Fibroblast of villous mesenchyme (primary cell): ENCODE results near the gene FOXP2. TPM values are rescaled to one million over a fixed set of nuclear protein-coding genes. Genes with fewer than 3 reads are reported as not detected.

Experiments
- DNase-seq: peaks from one replicate; pipeline ENCODE4 v3.0.0-alpha.2; 2010; ENCODE audit warnings: low read depth
- H3K4me3 ChIP-seq: 2 replicates; pipeline ENCODE4 v1.5.1; 2011; ENCODE audit warnings: low read depth, mild to moderate bottlenecking, low read length
- total RNA-seq: library from RNA; depleted of rRNA; stranded (reverse); fragments of >200 nt; gene quantifications from 2 replicates; pipeline ENCODE4 v1.2.3, GENCODE V29; 2012
- TF ChIP-seq, protein P1 (sequence below): IDR thresholded peaks from 2 replicates; pipeline ENCODE4 v1.5.1; 2012; ENCODE audit warnings: low read depth, mild to moderate bottlenecking, low read length; ENCODE audit not compliant: insufficient read depth

The FOXP2 gene
- total RNA-seq, 1 donor = 0.86 TPM

DNA sequence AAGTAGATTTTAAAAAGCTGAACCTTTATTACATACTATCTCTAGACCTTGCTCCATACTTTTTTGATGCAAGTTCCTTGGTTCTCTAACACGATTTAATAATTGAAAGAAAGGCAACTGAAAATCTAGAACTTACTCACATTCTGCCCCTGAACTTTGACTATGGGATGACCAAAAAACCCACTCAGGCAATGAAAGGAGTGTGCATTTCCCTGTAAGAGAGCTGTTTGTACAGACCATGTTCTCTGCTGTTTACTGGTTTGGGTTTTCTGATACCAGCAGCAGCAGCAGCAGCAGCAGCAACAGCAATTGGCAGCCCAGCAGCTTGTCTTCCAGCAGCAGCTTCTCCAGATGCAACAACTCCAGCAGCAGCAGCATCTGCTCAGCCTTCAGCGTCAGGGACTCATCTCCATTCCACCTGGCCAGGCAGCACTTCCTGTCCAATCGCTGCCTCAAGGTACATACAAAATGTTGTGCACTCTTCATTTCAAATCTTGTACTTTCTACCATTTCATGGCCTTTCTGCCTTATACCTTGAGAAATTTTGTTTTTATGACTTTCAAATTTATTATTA lies 216.7 kb downstream of the FOXP2 start:
- H3K4me3 ChIP-seq = no peak overlapping the region
- no peak for DNase-seq
- TF ChIP-seq, protein P1, sequence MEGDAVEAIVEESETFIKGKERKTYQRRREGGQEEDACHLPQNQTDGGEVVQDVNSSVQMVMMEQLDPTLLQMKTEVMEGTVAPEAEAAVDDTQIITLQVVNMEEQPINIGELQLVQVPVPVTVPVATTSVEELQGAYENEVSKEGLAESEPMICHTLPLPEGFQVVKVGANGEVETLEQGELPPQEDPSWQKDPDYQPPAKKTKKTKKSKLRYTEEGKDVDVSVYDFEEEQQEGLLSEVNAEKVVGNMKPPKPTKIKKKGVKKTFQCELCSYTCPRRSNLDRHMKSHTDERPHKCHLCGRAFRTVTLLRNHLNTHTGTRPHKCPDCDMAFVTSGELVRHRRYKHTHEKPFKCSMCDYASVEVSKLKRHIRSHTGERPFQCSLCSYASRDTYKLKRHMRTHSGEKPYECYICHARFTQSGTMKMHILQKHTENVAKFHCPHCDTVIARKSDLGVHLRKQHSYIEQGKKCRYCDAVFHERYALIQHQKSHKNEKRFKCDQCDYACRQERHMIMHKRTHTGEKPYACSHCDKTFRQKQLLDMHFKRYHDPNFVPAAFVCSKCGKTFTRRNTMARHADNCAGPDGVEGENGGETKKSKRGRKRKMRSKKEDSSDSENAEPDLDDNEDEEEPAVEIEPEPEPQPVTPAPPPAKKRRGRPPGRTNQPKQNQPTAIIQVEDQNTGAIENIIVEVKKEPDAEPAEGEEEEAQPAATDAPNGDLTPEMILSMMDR = no peak

DNA sequence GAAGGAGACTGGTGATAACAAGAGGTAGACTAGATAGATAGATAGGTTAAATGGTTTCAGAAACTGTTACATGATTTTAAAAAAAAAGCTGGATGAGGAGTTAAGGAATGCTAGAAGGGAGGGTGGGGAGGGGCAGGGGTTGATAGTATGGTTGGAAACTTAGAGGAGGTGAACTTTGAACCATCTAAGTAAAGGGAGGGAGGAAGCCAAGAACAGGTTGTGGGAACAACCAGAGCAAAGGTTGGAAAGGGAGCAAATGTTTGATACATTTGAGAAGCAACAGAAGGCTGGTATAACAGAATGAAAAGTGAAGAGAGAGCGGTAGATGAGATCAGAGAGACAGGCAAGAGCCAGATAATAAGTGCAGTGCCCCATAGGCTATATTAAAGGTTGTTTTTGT lies 224.8 kb downstream of the FOXP2 start:
- H3K4me3 ChIP-seq = no peak overlapping the region
- TF ChIP-seq, protein P1 = no peak
- no peak for DNase-seq

DNA sequence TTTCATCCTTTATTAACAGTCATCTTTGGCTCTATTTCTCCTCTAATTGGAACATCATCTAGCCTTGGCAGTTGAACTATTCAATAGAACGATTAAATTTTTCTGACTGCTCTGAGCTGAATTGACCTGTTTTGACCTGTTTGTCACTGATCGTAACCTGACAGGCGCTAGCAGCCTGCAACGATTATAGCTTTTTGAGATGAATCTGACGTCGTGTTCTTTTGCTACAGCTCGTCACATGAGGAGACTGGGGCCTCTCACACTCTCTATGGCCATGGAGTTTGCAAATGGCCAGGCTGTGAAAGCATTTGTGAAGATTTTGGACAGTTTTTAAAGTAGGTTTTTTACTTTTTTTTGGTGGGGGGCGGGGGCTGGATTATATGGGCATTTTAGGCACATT lies 229.8 kb downstream of the FOXP2 start:
- TF ChIP-seq, protein P1 = no peak
- DNase-seq = no peak
- H3K4me3 ChIP-seq = no peak overlapping the region

DNA sequence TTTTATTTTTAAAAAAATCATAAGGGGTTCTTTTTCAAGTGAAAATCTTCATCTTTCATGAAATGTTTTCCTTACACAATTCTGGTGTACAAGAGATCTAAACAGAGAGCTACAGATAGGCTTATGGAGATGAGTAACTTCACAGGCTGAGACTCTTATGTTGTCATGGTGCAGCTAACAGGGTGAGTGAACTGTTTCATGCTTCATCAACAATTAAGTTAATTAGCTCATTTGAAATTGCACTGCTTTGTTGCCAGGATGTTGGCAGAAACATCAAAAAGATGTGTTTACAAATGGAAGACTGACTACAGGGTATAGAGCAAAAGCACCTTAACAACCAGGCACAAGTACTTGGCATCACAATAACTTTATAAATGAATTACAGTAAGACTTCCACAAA lies 230.8 kb downstream of the FOXP2 start:
- TF ChIP-seq, protein P1 = no peak
- no peak for DNase-seq
- no peak overlapping the region for H3K4me3 ChIP-seq

DNA sequence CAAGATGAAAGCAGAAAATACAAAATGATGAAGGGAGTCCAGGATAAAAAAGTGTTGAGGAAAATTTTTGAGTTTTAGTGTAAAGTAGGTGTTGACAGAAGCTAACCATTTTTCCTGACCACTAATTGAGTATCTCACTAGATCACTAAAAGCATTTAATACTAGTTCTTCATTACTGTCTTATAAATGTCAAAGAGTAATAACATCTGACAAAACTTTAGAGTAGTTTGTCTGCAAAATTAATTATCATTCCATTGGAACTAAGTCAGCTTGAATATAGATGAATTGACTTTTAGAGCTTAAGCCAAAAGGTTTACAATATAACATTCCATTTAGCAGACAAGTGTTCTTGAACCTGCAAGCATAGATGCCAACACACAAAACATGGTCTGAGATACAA lies 232.9 kb downstream of the FOXP2 start:
- TF ChIP-seq, protein P1 = no peak
- no peak overlapping the region for H3K4me3 ChIP-seq
- DNase-seq = no peak

DNA sequence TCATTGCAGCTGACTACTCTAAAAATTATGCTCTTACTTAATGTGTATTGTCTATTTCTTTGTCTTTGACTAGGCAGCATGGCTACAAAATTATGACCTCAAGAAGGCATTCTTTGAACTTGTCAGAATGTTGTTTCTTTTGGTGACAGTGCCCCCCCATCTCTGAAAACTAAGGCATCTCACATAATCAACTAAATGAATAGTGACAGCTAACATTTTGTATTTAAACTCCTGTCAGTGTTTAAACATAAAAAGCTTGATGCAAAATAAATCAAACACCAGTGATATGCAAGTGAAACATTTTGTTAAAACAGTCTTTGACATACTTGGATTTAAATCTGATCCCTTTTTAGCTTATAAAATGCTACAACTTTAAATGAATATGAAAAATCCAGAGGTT lies 233.5 kb downstream of the FOXP2 start:
- no peak overlapping the region for H3K4me3 ChIP-seq
- no peak for DNase-seq
- TF ChIP-seq, protein P1 = no peak

DNA sequence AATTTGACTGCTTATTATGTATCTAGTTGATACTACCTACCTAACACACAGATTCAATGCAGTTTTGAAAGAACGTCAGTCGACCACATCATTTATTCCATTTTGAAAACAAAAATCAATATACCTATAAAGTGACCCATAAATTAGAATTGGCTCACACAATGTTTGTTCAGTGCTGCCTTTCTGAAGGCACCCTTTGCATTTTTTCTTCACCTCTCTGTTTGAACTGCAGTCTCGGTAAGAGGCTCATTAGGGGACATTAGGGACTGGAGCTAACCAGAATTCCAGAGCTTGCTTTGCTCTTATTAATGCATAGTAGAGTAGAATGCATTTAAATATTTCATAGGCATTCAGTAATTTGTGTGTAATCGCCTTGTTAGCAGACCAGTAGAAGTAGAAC lies 234.1 kb downstream of the FOXP2 start:
- TF ChIP-seq, protein P1 = no peak

More for the DNA sequence above, 234.1 kb downstream of the FOXP2 start:
- no peak overlapping the region for H3K4me3 ChIP-seq
- DNase-seq = no peak
